Ishikawa (cell line): ENCODE results near the gene EXTL2.

Experiments used
- CEBPB ChIP-seq: IDR thresholded peaks from 2 replicates; pipeline ENCODE4 v1.6.1; 2012
- CREB1 ChIP-seq: IDR thresholded peaks from 2 replicates; pipeline ENCODE4 v1.6.1; 2012; ENCODE audit warnings: low read depth
- EGR1 ChIP-seq: IDR thresholded peaks from 2 replicates; pipeline ENCODE4 v1.6.1; 2012
- EP300 ChIP-seq: IDR thresholded peaks from 2 replicates; pipeline ENCODE4 v1.6.1; 2012; ENCODE audit warnings: borderline replicate concordance
- FOXM1 ChIP-seq: IDR thresholded peaks from 2 replicates; pipeline ENCODE4 v1.6.1; 2012; ENCODE audit warnings: low read depth, borderline replicate concordance
- MAX ChIP-seq: IDR thresholded peaks from 2 replicates; pipeline ENCODE4 v1.6.1; 2012
- NFIC ChIP-seq: IDR thresholded peaks from 2 replicates; pipeline ENCODE4 v1.6.1; 2012
- RAD21 ChIP-seq: IDR thresholded peaks from 2 replicates; pipeline ENCODE4 v1.6.1; 2012; ENCODE audit warnings: low read depth
- REST ChIP-seq: IDR thresholded peaks from 2 replicates; pipeline ENCODE4 v1.6.1; 2012; ENCODE audit warnings: low read depth, mild to moderate bottlenecking
- TAF1 ChIP-seq: IDR thresholded peaks from 2 replicates; pipeline ENCODE4 v1.6.1; 2012; ENCODE audit warnings: low read depth, mild to moderate bottlenecking
- TCF12 ChIP-seq: IDR thresholded peaks from 2 replicates; pipeline ENCODE4 v1.6.1; 2012; ENCODE audit warnings: low read depth
- TEAD4 ChIP-seq: IDR thresholded peaks from 2 replicates; pipeline ENCODE4 v1.6.1; 2012
- USF1 ChIP-seq: IDR thresholded peaks from 2 replicates; pipeline ENCODE4 v1.6.1; 2012
- YY1 ChIP-seq: IDR thresholded peaks from 2 replicates; pipeline ENCODE4 v1.6.1; 2012; ENCODE audit warnings: low read depth
- ZBTB7A ChIP-seq: IDR thresholded peaks from 2 replicates; pipeline ENCODE4 v1.6.1; 2012; ENCODE audit warnings: low read depth

The EXTL2 gene

GRCh38 chr1:100905181-100905580 is 10.5 kb upstream of the EXTL2 start:
- TF ChIP-seq CREB1, result no peak
- no peak for TF ChIP-seq EGR1
- TF ChIP-seq MAX, result no peak
- TF ChIP-seq RAD21, result no peak
- TF ChIP-seq CEBPB, result no peak
- no peak for TF ChIP-seq EP300
- TF ChIP-seq YY1, result no peak
- TF ChIP-seq NFIC, result no peak
- no peak for TF ChIP-seq ZBTB7A
- TF ChIP-seq TAF1, result no peak
- no peak for TF ChIP-seq FOXM1
- TF ChIP-seq TCF12, result no peak
- no peak for TF ChIP-seq USF1
- TF ChIP-seq TEAD4, result no peak
- no peak for TF ChIP-seq REST

GRCh38 chr1:100904528-100904927 is 9.9 kb upstream of the EXTL2 start:
- no peak for TF ChIP-seq NFIC
- TF ChIP-seq CREB1, result no peak
- no peak for TF ChIP-seq FOXM1
- no peak for TF ChIP-seq TAF1
- no peak for TF ChIP-seq EP300
- TF ChIP-seq EGR1, result no peak
- TF ChIP-seq YY1, result no peak
- no peak for TF ChIP-seq REST
- TF ChIP-seq TEAD4, result no peak
- no peak for TF ChIP-seq ZBTB7A
- no peak for TF ChIP-seq USF1
- TF ChIP-seq TCF12, result no peak
- TF ChIP-seq MAX, result no peak
- TF ChIP-seq RAD21, result no peak
- no peak for TF ChIP-seq CEBPB

GRCh38 chr1:100903777-100904176 is 9.1 kb upstream of the EXTL2 start:
- TF ChIP-seq TEAD4 (no peak), FOXM1 (no peak), RAD21 (no peak), CREB1 (no peak)

GRCh38 chr1:100902365-100902764 is 7.7 kb upstream of the EXTL2 start:
- TF ChIP-seq EGR1 (no peak), TCF12 (no peak), TEAD4 (no peak), REST (no peak), MAX (no peak), ZBTB7A (no peak), YY1 (no peak), RAD21 (no peak), TAF1 (no peak), USF1 (no peak), CEBPB (no peak), NFIC (no peak), CREB1 (no peak), EP300 (no peak), FOXM1 (no peak)
